HUES48 (cell line): Measurements from ENCODE around the gene SREBF2.

Source experiments
- H3K27ac ChIP-seq: one replicate; pipeline ENCODE4 v1.7.0; 2013; ENCODE audit warnings: low read depth, low read length, inconsistent platforms
- H3K27me3 ChIP-seq: 2 replicates; pipeline ENCODE4 v1.6.1; 2013; ENCODE audit warnings: mild to moderate bottlenecking, low read length; ENCODE audit not compliant: control insufficient read depth, insufficient read depth
- H3K36me3 ChIP-seq: 2 replicates; pipeline ENCODE4 v1.6.1; 2013; ENCODE audit warnings: low read length; ENCODE audit not compliant: control insufficient read depth, insufficient read depth
- H3K4me1 ChIP-seq: 2 replicates; pipeline ENCODE4 v1.6.1; 2013; ENCODE audit warnings: mild to moderate bottlenecking, low read length; ENCODE audit not compliant: control insufficient read depth, insufficient read depth
- H3K4me3 ChIP-seq: 2 replicates; pipeline ENCODE4 v1.5.1; 2013; ENCODE audit warnings: mild to moderate bottlenecking, low read depth, low read length
- H3K9ac ChIP-seq: 2 replicates; pipeline ENCODE4 v1.6.1; 2013; ENCODE audit warnings: mild to moderate bottlenecking, low read depth, low read length, moderate library complexity
- H3K9me3 ChIP-seq: 2 replicates; pipeline ENCODE4 v1.6.1; 2013; ENCODE audit warnings: low read length; ENCODE audit not compliant: control insufficient read depth, insufficient read depth

Gene SREBF2

DNA sequence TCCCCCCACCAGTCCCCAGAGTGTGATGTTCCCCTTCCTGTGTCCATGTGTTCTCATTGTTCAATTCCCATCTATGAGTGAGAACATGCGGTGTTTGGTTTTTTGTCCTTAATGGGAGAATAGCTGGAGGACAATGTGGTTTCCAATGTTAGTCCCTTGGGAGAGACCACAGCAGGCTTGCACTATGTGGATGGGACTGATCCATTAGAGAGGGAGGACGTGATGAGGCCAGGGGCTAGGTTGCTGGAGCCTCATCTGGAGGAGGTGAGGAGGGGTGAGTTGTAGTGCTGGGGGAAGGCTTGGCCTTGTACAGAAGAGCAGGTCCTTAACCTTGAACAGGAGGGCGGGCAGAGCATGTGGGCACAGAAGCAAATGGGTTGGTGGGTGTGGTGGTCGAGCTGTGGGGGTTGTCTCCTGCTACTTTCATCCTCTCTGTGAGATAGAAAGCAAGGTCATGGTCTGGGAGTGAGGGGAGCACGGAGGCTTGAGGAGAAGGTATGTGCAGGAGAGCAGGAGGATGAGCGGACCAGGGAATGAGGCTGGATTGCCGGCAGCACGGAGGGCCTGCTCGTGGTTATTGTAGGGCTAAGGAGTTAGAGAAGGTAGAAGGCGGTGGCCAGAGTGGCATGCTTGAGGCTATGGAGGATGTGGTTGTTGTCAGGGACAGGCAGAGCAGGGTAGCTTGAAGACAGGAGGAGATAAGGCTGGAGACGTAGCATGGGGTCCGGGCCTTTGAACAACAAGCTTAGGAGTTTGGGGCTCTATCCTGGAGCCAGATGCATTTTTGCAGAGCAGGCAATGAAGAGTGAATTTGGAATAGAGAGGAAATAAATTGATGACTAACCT is 11.2 kb upstream of the SREBF2 start:
- peaks cover 15% of the 10 kb centered on the region; the same call in 1 of the 2 replicates for H3K36me3 ChIP-seq

DNA sequence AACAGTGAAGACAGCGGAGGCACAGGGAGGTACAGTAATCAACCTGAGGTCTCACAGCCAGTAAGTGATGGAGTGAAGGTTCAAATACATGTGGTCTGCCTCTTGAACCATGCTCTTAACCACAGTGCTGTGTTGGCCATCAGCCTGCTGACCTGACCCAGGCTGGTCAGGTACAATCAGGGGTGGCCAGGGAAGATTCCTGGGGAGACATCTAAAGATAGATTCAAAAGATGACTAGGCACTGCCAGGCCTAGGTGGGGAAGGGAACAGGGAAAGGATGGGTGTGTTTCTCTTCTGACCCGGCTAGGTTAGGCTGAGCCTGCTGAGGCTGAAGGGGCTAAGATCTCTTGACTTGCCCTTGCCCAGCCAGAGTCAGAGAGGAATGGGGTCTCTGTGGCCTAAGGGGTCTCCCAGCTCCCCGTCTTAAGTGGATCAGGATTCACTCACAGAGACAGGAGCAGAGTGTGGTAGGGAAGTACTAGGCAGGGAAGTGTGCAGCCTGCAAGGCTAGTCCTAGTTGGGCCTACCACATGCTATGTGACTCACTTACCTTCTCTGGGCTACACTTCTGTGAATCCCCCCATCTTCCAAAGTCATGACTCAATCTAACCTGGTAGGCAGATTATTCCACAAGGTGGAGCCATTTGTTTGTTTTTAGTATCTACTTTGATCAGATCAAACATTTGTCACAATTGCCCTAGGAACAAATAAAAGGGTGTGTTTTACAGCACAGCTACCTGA is 10.4 kb upstream of the SREBF2 start:
- Histone ChIP-seq H3K36me3 (peaks cover 12% of the 10 kb centered on the region; the same call in 1 of the 2 replicates), H3K9ac (no peak overlapping the region)

More for the DNA sequence above, 11.2 kb upstream of the SREBF2 start:
- Histone ChIP-seq H3K27ac (no peak overlapping the region), H3K27me3 (no peaks in the 10 kb centered on the region), H3K9ac (no peak overlapping the region), H3K4me3 (no peak overlapping the region), H3K9me3 (no peaks in the 10 kb centered on the region), H3K4me1 (peaks cover 9% of the 10 kb centered on the region)

GRCh38 chr22:41823797-41824196 is 9.1 kb upstream of the SREBF2 start:
- Histone ChIP-seq H3K4me3 (no peak overlapping the region), H3K27me3 (no peaks in the 10 kb centered on the region), H3K27ac (no peak overlapping the region), H3K36me3 (peaks cover 8% of the 10 kb centered on the region; the same call in 1 of the 2 replicates), H3K9ac (no peak overlapping the region), H3K9me3 (no peaks in the 10 kb centered on the region), H3K4me1 (peaks cover 9% of the 10 kb centered on the region)

More for the DNA sequence above, 10.4 kb upstream of the SREBF2 start:
- H3K4me3 ChIP-seq = no peak overlapping the region
- H3K4me1 ChIP-seq = peaks cover 9% of the 10 kb centered on the region
- no peaks in the 10 kb centered on the region for H3K27me3 ChIP-seq
- no peaks in the 10 kb centered on the region for H3K9me3 ChIP-seq
- H3K27ac ChIP-seq = no peak overlapping the region

DNA sequence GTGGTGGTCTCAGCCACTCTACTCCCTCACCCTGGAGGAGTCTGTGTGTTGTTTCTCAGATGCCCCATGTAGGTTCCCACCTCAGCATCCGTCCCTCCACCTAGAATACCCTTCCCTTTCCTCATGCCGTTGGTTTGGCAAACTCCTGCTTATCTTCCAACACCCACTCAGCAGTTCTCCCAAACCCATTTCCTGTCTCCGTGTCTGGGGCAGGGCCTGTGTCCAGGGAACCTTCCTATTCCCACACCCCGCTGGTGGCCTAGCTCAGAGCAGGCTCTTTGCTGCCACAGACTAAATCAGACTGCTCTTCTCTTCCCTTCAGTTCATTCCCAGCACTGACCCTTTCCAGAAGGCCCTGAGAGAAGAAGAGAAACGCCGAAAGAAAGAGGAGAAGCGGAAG is 7.5 kb upstream of the SREBF2 start:
- no peak overlapping the region for H3K9ac ChIP-seq
- H3K4me3 ChIP-seq = no peak overlapping the region
- H3K27ac ChIP-seq = no peak overlapping the region
- H3K4me1 ChIP-seq = peaks cover 9% of the 10 kb centered on the region
- H3K27me3 ChIP-seq = no peaks in the 10 kb centered on the region
- peaks cover 4% of the 10 kb centered on the region; the same call in 1 of the 2 replicates for H3K36me3 ChIP-seq
- no peaks in the 10 kb centered on the region for H3K9me3 ChIP-seq

DNA sequence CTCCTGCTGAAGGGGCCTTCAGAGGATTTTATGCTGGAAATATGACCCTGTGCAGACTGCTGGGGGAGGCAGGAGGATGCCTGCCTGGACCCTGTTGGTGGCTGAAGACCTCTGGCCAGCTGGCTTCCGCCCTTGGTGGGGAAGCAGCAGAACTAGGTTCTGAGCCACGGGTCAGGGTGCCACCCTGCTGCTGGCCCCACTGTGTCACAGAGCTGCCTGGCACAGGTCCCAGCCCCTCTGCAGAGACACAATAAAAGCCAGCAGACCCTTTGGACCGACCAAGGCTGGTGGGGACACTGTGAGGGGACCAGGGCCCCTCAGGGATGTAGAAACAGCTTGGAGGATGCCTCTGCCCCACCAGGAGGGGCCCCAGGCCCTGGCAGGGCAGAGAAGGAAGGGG is 6.9 kb upstream of the SREBF2 start:
- Histone ChIP-seq H3K36me3 (peaks cover 4% of the 10 kb centered on the region; the same call in 1 of the 2 replicates), H3K27ac (no peak overlapping the region), H3K9ac (no peak overlapping the region), H3K4me1 (peaks cover 9% of the 10 kb centered on the region), H3K27me3 (no peaks in the 10 kb centered on the region), H3K9me3 (no peaks in the 10 kb centered on the region), H3K4me3 (no peak overlapping the region)

GRCh38 chr22:41826430-41827383 is 6.2 kb upstream of the SREBF2 start:
- H3K9me3 ChIP-seq = no peaks in the 10 kb centered on the region
- H3K4me1 ChIP-seq = peaks cover 9% of the 10 kb centered on the region
- no peak overlapping the region for H3K27ac ChIP-seq
- H3K9ac ChIP-seq = no peak overlapping the region
- H3K27me3 ChIP-seq = no peaks in the 10 kb centered on the region
- H3K4me3 ChIP-seq = no peak overlapping the region
- H3K36me3 ChIP-seq = peaks cover 4% of the 10 kb centered on the region; the same call in 1 of the 2 replicates

- Histone ChIP-seq H3K4me1 (peaks cover 11% of the 10 kb centered on the region), H3K36me3 (peaks cover 4% of the 10 kb centered on the region; the same call in 1 of the 2 replicates), H3K27me3 (no peaks in the 10 kb centered on the region), H3K9me3 (no peaks in the 10 kb centered on the region), H3K27ac (no peak overlapping the region), H3K9ac (no peak overlapping the region), H3K4me3 (no peak overlapping the region)
These were observed 5.2 kb upstream of the SREBF2 start for GRCh38 chr22:41827671-41828070.

DNA sequence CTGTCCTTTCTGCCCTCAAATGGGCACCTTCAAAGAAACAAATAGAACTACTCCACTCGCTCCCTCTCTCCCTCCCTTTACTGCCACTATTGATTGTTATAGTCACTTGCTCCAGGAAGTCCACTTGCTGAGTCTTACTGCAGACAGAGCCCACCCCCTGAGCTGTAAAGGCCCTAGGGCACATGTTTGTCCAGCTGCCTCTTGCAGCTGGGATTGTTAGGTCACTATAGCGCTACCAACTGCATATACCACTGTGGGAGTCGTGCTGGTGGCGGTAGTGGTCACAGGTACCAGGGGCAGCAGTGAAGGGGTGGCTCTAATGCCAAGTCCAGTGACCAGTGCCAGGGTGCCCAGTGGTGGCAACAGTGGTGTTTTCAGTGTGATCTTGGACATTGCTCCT is 4.4 kb upstream of the SREBF2 start:
- Histone ChIP-seq H3K27me3 (no peaks in the 10 kb centered on the region), H3K9ac (no peak overlapping the region), H3K27ac (no peak overlapping the region), H3K36me3 (peaks cover 4% of the 10 kb centered on the region; the same call in 1 of the 2 replicates), H3K4me1 (peaks cover 11% of the 10 kb centered on the region), H3K9me3 (no peaks in the 10 kb centered on the region), H3K4me3 (no peak overlapping the region)

GRCh38 chr22:41830174-41830573 is 2.7 kb upstream of the SREBF2 start:
- H3K36me3 ChIP-seq = peaks cover 8% of the 10 kb centered on the region
- H3K9me3 ChIP-seq = no peaks in the 10 kb centered on the region
- peaks cover 11% of the 10 kb centered on the region for H3K4me1 ChIP-seq
- H3K27me3 ChIP-seq = no peaks in the 10 kb centered on the region
- no peak overlapping the region for H3K4me3 ChIP-seq
- no peak overlapping the region for H3K27ac ChIP-seq
- H3K9ac ChIP-seq = no peak overlapping the region

DNA sequence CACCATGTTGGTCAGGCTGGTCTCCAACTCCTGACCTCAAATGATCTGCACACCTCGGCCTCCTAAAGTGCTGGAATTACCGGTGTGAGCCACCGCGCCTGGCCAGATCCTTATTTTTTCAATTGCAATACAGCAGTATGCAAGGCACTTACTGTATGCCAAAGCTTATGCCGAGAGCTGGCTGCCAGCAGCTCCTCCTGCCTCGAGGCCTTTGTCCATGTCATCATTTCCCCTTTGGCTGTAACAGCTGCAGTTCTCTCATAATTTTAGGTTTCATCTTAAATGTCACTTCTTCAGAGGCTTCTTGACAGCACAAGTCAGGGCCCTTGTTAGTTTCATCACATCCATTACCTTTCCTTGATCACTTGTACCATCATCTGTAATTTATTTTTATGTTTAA is 1.5 kb upstream of the SREBF2 start:
- Histone ChIP-seq H3K27me3 (no peaks in the 10 kb centered on the region), H3K4me1 (peaks cover 11% of the 10 kb centered on the region), H3K9ac (no peak overlapping the region), H3K27ac (peak overlapping the region; percentile 99), H3K36me3 (peaks cover 16% of the 10 kb centered on the region), H3K4me3 (no peak overlapping the region), H3K9me3 (no peaks in the 10 kb centered on the region)
